ENCODE data around the gene C1orf167.

- TF ChIP-seq NFE2L1 (CRISPR knock-in tag; IDR thresholded peaks at IDR 0.05; ENCODE audit: borderline replicate concordance) (no peak), AFF4 (CRISPR knock-in tag; IDR thresholded peaks at IDR 0.05) (no peak), SIN3A (IDR thresholded peaks at IDR 0.05; ENCODE audit: borderline replicate concordance, low read depth, low read length) (no peak), NR3C1 (CRISPR knock-in tag; IDR thresholded peaks at IDR 0.05) (no peak), MYNN (CRISPR knock-in tag; IDR thresholded peaks at IDR 0.05; ENCODE audit: low read depth) (no peak), POLR2A (IDR thresholded peaks at IDR 0.05; ENCODE audit: insufficient read depth in 1 of 2, low read depth in 2 of 2, low read length in 2 of 2) (no peak), EZH2 (conservative IDR thresholded peaks at IDR 0.05; ENCODE audit: low read depth, low read length) (no peak)
These were observed 55.2 kb downstream of the C1orf167 start for GRCh38 chr1:11817192-11817591.

Data from HepG2 (cell line).